Activated CD4-positive, alpha-beta T cell treated with anti-CD3 and anti-CD28 coated beads, Interleukin-2, amount 10 ng/mL, durations not matched to agents 24 days and 14 days (primary cell): Measurements from ENCODE around the gene RELT. TPM values are rescaled to one million over a fixed set of nuclear protein-coding genes. Genes with fewer than 3 reads are reported as not detected.
A peak's percentile ranks its signal among the peaks of the same experiment; 100 is the strongest.

Experiments used
- DNase-seq: peaks from one replicate; pipeline ENCODE4 v3.0.0; 2022
- H3K27ac Mint-ChIP-seq: one replicate; pipeline ENCODE4 v1.8.0; 2022; ENCODE audit warnings: mild to moderate bottlenecking, mixed read lengths
- H3K27me3 Mint-ChIP-seq: one replicate; pipeline ENCODE4 v1.8.0; 2022; ENCODE audit warnings: mixed read lengths
- H3K36me3 Mint-ChIP-seq: one replicate; pipeline ENCODE4 v1.8.0; 2022; ENCODE audit warnings: low read depth, mild to moderate bottlenecking, mixed read lengths
- H3K4me1 Mint-ChIP-seq: one replicate; pipeline ENCODE4 v1.8.0; 2021; ENCODE audit warnings: mixed read lengths
- H3K4me3 Mint-ChIP-seq: one replicate; pipeline ENCODE4 v1.8.0; 2022; ENCODE audit warnings: mild to moderate bottlenecking, moderate library complexity, mixed read lengths
- H3K9me3 Mint-ChIP-seq: one replicate; pipeline ENCODE4 v1.8.0; 2021; ENCODE audit warnings: mixed read lengths
- intact Hi-C: fragments of 100-400 bp; cut with micrococcal nuclease; formaldehyde crosslinking; loops from one replicate; pipeline ENCODE4 v1.15.1; 2023
- total RNA-seq: library from RNA; stranded (reverse); gene quantifications from 2 replicates; pipeline ENCODE4 v1.2.3, GENCODE V29; 2022

Gene RELT
- total RNA-seq, 1 donor from 2014 or later: 35.0 TPM

DNA sequence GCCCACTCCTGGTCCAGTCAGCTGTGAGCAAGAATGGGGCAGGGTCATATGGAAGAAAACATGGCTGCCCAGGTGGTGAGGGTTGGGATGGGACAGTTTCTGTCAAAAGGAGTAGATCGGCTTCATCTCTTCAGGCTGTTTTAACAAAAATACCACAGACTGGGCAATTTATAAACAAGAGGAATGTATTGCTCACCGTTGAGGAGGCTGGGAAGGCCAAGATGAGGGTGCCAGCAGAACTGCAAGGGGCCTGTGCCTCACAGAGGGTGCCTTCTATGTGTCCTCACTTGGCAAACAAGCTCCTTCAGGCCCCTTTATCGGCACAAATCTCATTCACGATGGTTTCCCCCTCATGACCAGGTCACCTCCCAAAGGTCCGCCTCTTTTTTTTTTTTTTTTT is 18.1 kb upstream of the RELT start:
- H3K27me3 Mint-ChIP-seq: no peaks in the 10 kb centered on the region
- no peak for DNase-seq
- H3K36me3 Mint-ChIP-seq: no peaks in the 10 kb centered on the region
- peaks cover 5% of the 10 kb centered on the region for H3K4me1 Mint-ChIP-seq
- H3K27ac Mint-ChIP-seq: no peak overlapping the region
- H3K4me3 Mint-ChIP-seq: no peak overlapping the region
- no peaks in the 10 kb centered on the region for H3K9me3 Mint-ChIP-seq
- intact Hi-C loops: no loop called here

GRCh38 chr11:73359341-73359740 is 16.9 kb upstream of the RELT start:
- H3K4me3 Mint-ChIP-seq: no peak overlapping the region
- no peak for DNase-seq
- no peaks in the 10 kb centered on the region for H3K9me3 Mint-ChIP-seq
- intact Hi-C loops: no loop called here
- no peaks in the 10 kb centered on the region for H3K4me1 Mint-ChIP-seq
- no peaks in the 10 kb centered on the region for H3K27me3 Mint-ChIP-seq
- H3K27ac Mint-ChIP-seq: no peak overlapping the region
- H3K36me3 Mint-ChIP-seq: no peaks in the 10 kb centered on the region

GRCh38 chr11:73359930-73360742 is 16.1 kb upstream of the RELT start:
- no peaks in the 10 kb centered on the region for H3K27me3 Mint-ChIP-seq
- intact Hi-C loops: no loop called here
- H3K9me3 Mint-ChIP-seq: no peaks in the 10 kb centered on the region
- DNase-seq: peak; percentile 76
- no peaks in the 10 kb centered on the region for H3K36me3 Mint-ChIP-seq
- no peak overlapping the region for H3K4me3 Mint-ChIP-seq
- H3K27ac Mint-ChIP-seq: no peak overlapping the region
- no peaks in the 10 kb centered on the region for H3K4me1 Mint-ChIP-seq

- DNase-seq: no peak
- no peaks in the 10 kb centered on the region for H3K27me3 Mint-ChIP-seq
- no peak overlapping the region for H3K27ac Mint-ChIP-seq
- intact Hi-C loops: no loop called here
- H3K9me3 Mint-ChIP-seq: no peaks in the 10 kb centered on the region
- no peak overlapping the region for H3K4me3 Mint-ChIP-seq
- no peaks in the 10 kb centered on the region for H3K36me3 Mint-ChIP-seq
- H3K4me1 Mint-ChIP-seq: peaks cover 2% of the 10 kb centered on the region
These were observed 15.3 kb upstream of the RELT start for GRCh38 chr11:73360743-73361369.

- no peak for DNase-seq
- H3K4me1 Mint-ChIP-seq: peaks cover 10% of the 10 kb centered on the region
- H3K27ac Mint-ChIP-seq: no peak overlapping the region
- no peaks in the 10 kb centered on the region for H3K9me3 Mint-ChIP-seq
- no peak overlapping the region for H3K4me3 Mint-ChIP-seq
- no peaks in the 10 kb centered on the region for H3K36me3 Mint-ChIP-seq
- H3K27me3 Mint-ChIP-seq: no peaks in the 10 kb centered on the region
- intact Hi-C loops: no loop called here
These were observed 14.0 kb upstream of the RELT start for GRCh38 chr11:73361953-73362776.

- Mint-ChIP-seq H3K4me3 (no peak overlapping the region), H3K27ac (no peak overlapping the region), H3K36me3 (no peaks in the 10 kb centered on the region), H3K9me3 (no peaks in the 10 kb centered on the region), H3K4me1 (peaks cover 19% of the 10 kb centered on the region), H3K27me3 (no peaks in the 10 kb centered on the region)
- no peak for DNase-seq
- intact Hi-C loops: no loop called here
These were observed 13.1 kb upstream of the RELT start for GRCh38 chr11:73363147-73363546.

GRCh38 chr11:73365352-73366264 is 10.6 kb upstream of the RELT start:
- Mint-ChIP-seq H3K9me3 (no peaks in the 10 kb centered on the region), H3K4me1 (peaks cover 19% of the 10 kb centered on the region), H3K4me3 (peak overlapping the region; percentile 7), H3K27ac (peak overlapping the region; percentile 46), H3K36me3 (no peaks in the 10 kb centered on the region), H3K27me3 (no peaks in the 10 kb centered on the region)
- DNase-seq: no peak
- intact Hi-C loops: no loop called here

GRCh38 chr11:73366265-73366610 is 10.0 kb upstream of the RELT start:
- Mint-ChIP-seq H3K9me3 (no peaks in the 10 kb centered on the region), H3K4me3 (peak overlapping the region; percentile 7), H3K27ac (peak overlapping the region; percentile 46), H3K36me3 (no peaks in the 10 kb centered on the region), H3K4me1 (peaks cover 19% of the 10 kb centered on the region), H3K27me3 (no peaks in the 10 kb centered on the region)
- peak; percentile 78 for DNase-seq
- intact Hi-C loops: no loop called here

GRCh38 chr11:73366953-73367352 is 9.2 kb upstream of the RELT start:
- intact Hi-C loops: no loop called here
- H3K36me3 Mint-ChIP-seq: no peaks in the 10 kb centered on the region
- no peak overlapping the region for H3K27ac Mint-ChIP-seq
- DNase-seq: no peak
- H3K4me3 Mint-ChIP-seq: no peak overlapping the region
- no peaks in the 10 kb centered on the region for H3K27me3 Mint-ChIP-seq
- no peaks in the 10 kb centered on the region for H3K9me3 Mint-ChIP-seq
- peaks cover 21% of the 10 kb centered on the region for H3K4me1 Mint-ChIP-seq

DNA sequence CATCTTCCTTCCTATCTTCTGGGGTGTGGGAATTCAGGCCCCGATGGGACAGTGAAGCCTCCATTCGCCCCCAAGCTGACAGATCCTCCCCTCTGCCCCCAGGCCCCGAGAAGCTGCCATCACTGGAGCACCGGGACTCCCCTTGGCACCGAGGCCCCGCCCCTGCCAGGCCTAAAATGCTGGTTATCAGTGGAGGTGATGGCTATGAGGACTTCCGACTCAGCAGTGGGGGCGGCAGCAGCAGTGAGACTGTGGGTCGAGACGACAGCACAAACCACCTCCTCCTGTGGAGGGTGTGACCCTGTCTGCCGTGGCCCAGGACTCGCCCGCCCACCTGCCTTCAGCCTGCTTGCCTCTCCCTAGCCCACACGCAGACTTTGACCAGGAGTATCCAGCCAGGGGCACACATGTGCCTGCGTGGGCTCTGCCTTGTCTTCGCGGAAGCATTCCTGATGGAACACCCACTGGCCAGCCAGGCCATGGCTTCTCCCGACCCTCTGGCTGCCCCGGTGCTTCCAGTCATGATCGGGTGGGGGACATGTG is 8.6 kb upstream of the RELT start:
- peaks cover 21% of the 10 kb centered on the region for H3K4me1 Mint-ChIP-seq
- no peak for DNase-seq
- H3K27ac Mint-ChIP-seq: no peak overlapping the region
- no peaks in the 10 kb centered on the region for H3K27me3 Mint-ChIP-seq
- H3K9me3 Mint-ChIP-seq: no peaks in the 10 kb centered on the region
- H3K36me3 Mint-ChIP-seq: no peaks in the 10 kb centered on the region
- H3K4me3 Mint-ChIP-seq: no peak overlapping the region
- intact Hi-C loops: no loop called here

GRCh38 chr11:73372375-73372993 is 3.7 kb upstream of the RELT start:
- H3K4me3 Mint-ChIP-seq: no peak overlapping the region
- no peaks in the 10 kb centered on the region for H3K9me3 Mint-ChIP-seq
- DNase-seq: no peak
- peaks cover 5% of the 10 kb centered on the region for H3K36me3 Mint-ChIP-seq
- H3K27me3 Mint-ChIP-seq: no peaks in the 10 kb centered on the region
- no peak overlapping the region for H3K27ac Mint-ChIP-seq
- peaks cover 19% of the 10 kb centered on the region for H3K4me1 Mint-ChIP-seq
- intact Hi-C loops: no loop called here

- intact Hi-C loops: no loop called here
- Mint-ChIP-seq H3K4me1 (peaks cover 25% of the 10 kb centered on the region), H3K36me3 (peaks cover 10% of the 10 kb centered on the region), H3K9me3 (no peaks in the 10 kb centered on the region), H3K4me3 (no peak overlapping the region), H3K27ac (no peak overlapping the region), H3K27me3 (no peaks in the 10 kb centered on the region)
- DNase-seq: no peak
These were observed 2.0 kb upstream of the RELT start for GRCh38 chr11:73374151-73374550.

GRCh38 chr11:73375830-73376159 is 404 bp upstream of the RELT start:
- Mint-ChIP-seq H3K27ac (peak overlapping the region; percentile 81), H3K27me3 (no peaks in the 10 kb centered on the region), H3K4me3 (peak overlapping the region; percentile 94), H3K36me3 (peaks cover 12% of the 10 kb centered on the region), H3K9me3 (no peaks in the 10 kb centered on the region), H3K4me1 (peaks cover 30% of the 10 kb centered on the region)
- DNase-seq: no peak
- intact Hi-C loops: loop anchor here (1.0 to 5.0 kb wide), 4 partner anchors 24 to 607 kb away; partner anchors contain the start of genes ARHGEF17, FAM168A and UCP2
